BLaER1 (cell line): ENCODE data around the gene OR10X1.

Experiments used
- H3K27ac ChIP-seq: shearing (Covaris generic); formaldehyde crosslinking; 2 replicates; pipeline ENCODE4 v1.8.1; 2022
- H3K27me3 ChIP-seq: shearing (Covaris generic); formaldehyde crosslinking; 2 replicates; pipeline ENCODE4 v1.8.1; 2022
- H3K36me3 ChIP-seq: shearing (Covaris generic); formaldehyde crosslinking; 2 replicates; pipeline ENCODE4 v1.8.1; 2022
- H3K4me1 ChIP-seq: shearing (Covaris generic); formaldehyde crosslinking; 2 replicates; pipeline ENCODE4 v1.8.1; 2022
- H3K4me2 ChIP-seq: shearing (Covaris generic); formaldehyde crosslinking; 2 replicates; pipeline ENCODE4 v1.8.1; 2022
- H3K4me3 ChIP-seq: shearing (Covaris generic); formaldehyde crosslinking; 2 replicates; pipeline ENCODE4 v1.8.1; 2022
- H3K9ac ChIP-seq: shearing (Covaris generic); formaldehyde crosslinking; 2 replicates; pipeline ENCODE4 v1.8.1; 2022
- H3K9me3 ChIP-seq: shearing (Covaris generic); formaldehyde crosslinking; 2 replicates; pipeline ENCODE4 v1.8.1; 2022
- H4K20me1 ChIP-seq: shearing (Covaris generic); formaldehyde crosslinking; 2 replicates; pipeline ENCODE4 v1.8.1; 2022
- Cebpa-rat ChIP-seq: shearing (Covaris generic); IDR thresholded peaks from 2 replicates; pipeline ENCODE4 v1.8.1; 2022

Gene OR10X1

GRCh38 chr1:158564608-158565007 is 15.1 kb downstream of the OR10X1 start:
- Histone ChIP-seq H3K4me2 (peak overlapping the region; percentile 64), H3K4me1 (peaks cover 18% of the 10 kb centered on the region), H3K9ac (peak overlapping the region; percentile 33; the same call in 1 of the 2 replicates), H3K36me3 (no peaks in the 10 kb centered on the region), H4K20me1 (no peaks in the 10 kb centered on the region), H3K4me3 (no peak overlapping the region), H3K9me3 (0 out of 2 replicates have a peak, but pooled peaks cover 3% of the 10 kb centered on the region), H3K27ac (peak overlapping the region; percentile 85), H3K27me3 (no peaks in the 10 kb centered on the region)
- no peak for TF ChIP-seq Cebpa-rat

DNA sequence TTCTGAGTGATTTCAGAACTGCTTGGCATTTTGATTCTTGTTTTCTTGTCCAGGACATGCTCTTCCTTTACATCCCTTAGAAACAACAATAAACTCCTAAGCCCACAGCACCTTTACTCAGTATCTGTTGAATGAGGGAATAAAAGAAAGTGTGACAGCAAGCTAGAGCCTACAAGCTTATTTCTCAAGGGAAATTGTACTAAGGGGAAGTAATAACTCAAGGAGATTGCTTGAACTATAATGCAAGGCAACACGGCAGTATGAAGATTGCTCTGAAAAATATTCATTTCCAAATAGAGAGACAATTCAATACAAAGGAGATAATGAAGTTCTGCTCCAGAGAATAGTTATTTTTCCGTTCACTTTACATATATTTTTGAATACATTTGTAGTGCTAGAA is 15.8 kb downstream of the OR10X1 start:
- no peaks in the 10 kb centered on the region for H4K20me1 ChIP-seq
- no peak overlapping the region for H3K4me3 ChIP-seq
- H3K9ac ChIP-seq = no peak overlapping the region
- no peaks in the 10 kb centered on the region for H3K36me3 ChIP-seq
- H3K9me3 ChIP-seq = 0 out of 2 replicates have a peak, but pooled peaks cover 3% of the 10 kb centered on the region
- H3K27ac ChIP-seq = peak overlapping the region; percentile 85
- H3K4me1 ChIP-seq = peaks cover 18% of the 10 kb centered on the region
- H3K27me3 ChIP-seq = no peaks in the 10 kb centered on the region
- TF ChIP-seq Cebpa-rat = no peak
- peak overlapping the region; percentile 64 for H3K4me2 ChIP-seq

DNA sequence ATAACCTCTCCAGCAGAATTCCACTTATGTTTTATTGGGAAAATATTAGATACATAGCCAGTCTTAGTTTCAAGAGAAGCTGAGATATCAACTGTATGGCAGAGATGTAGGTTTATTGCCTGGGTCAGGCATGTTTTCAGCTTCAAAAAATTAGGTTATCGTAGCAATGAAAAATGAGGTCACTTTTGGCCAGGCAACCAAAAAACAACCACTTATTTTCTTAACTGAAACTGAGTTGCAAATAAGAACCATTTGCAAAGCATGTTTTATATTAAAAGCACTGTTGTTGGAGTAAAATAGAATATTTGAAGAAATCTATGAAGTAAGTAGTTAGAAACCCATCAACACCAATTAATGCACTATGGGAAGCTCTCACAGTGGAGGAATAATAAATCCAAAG is 20.0 kb downstream of the OR10X1 start:
- H4K20me1 ChIP-seq = no peaks in the 10 kb centered on the region
- no peaks in the 10 kb centered on the region for H3K36me3 ChIP-seq
- H3K27me3 ChIP-seq = no peaks in the 10 kb centered on the region
- H3K9me3 ChIP-seq = 0 out of 2 replicates have a peak, but pooled peaks cover 3% of the 10 kb centered on the region
- no peak overlapping the region for H3K4me3 ChIP-seq
- H3K9ac ChIP-seq = no peak overlapping the region
- TF ChIP-seq Cebpa-rat = no peak
- H3K27ac ChIP-seq = no peak overlapping the region
- peaks cover 14% of the 10 kb centered on the region for H3K4me1 ChIP-seq
- no peak overlapping the region for H3K4me2 ChIP-seq

DNA sequence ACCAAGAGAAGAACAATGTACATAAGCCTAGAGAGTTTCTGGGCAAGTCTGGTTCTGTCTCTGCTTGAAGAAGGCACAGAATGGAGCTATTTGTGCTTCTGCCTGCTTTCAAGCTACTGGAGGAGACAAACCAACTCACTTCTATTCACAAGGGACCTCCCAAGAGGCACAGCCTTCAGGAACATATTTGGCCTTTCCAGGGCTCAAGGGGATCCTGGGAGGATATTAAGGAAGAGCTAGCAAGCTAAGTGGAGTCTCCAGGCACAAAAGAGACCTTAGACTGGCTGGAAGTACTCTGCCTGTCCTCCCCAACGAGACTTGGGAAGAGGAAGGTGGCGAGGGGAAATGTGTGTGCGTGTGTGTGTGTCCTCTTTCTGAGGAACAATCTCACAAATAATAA is 25.3 kb downstream of the OR10X1 start, which contains the start of gene OR6Y1:
TSS of gene OR6Y1 (minus strand) at position 54 of the 400 bp plus-strand sequence. CDS start 6,300 bp downstream, outside the sequence.
- Histone ChIP-seq H3K36me3 (no peaks in the 10 kb centered on the region), H3K4me3 (no peak within 1 kb of the TSS), H3K4me2 (no peak within 1 kb of the TSS), H3K9me3 (no peaks in the 10 kb centered on the region), H3K9ac (no peak within 1 kb of the TSS), H4K20me1 (no peaks in the 10 kb centered on the region), H3K4me1 (no peaks in the 10 kb centered on the region), H3K27me3 (no peaks in the 10 kb centered on the region), H3K27ac (no peak within 1 kb of the TSS)
- no peak for TF ChIP-seq Cebpa-rat

DNA sequence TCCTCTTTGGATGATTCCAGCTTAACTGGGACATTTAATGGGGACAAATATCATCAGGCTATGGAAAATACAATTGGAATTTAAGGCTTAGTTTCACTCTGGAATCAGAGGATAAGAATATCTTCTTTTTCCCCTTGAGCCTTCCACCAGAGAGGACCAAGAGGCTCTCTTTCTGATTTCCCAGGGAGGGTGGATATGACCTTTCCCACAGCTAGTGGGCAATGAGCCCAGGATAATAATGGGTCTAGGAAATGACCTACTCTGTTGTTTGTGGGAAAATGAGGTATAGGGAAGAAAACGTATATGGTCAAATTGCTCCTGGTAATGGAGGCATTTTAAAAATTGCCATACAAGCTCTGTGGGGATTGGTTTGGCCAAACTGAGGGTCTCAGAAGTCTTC is 27.4 kb downstream of the OR10X1 start:
- H3K27ac ChIP-seq = no peak overlapping the region
- no peak overlapping the region for H3K4me2 ChIP-seq
- no peaks in the 10 kb centered on the region for H3K9me3 ChIP-seq
- TF ChIP-seq Cebpa-rat = no peak
- no peaks in the 10 kb centered on the region for H3K36me3 ChIP-seq
- no peak overlapping the region for H3K9ac ChIP-seq
- H3K4me3 ChIP-seq = no peak overlapping the region
- H4K20me1 ChIP-seq = no peaks in the 10 kb centered on the region
- H3K27me3 ChIP-seq = no peaks in the 10 kb centered on the region
- H3K4me1 ChIP-seq = no peaks in the 10 kb centered on the region

GRCh38 chr1:158547533-158547932 is 32.2 kb downstream of the OR10X1 start:
- Histone ChIP-seq H4K20me1 (no peaks in the 10 kb centered on the region), H3K4me3 (no peak overlapping the region)
- no peak for TF ChIP-seq Cebpa-rat

DNA sequence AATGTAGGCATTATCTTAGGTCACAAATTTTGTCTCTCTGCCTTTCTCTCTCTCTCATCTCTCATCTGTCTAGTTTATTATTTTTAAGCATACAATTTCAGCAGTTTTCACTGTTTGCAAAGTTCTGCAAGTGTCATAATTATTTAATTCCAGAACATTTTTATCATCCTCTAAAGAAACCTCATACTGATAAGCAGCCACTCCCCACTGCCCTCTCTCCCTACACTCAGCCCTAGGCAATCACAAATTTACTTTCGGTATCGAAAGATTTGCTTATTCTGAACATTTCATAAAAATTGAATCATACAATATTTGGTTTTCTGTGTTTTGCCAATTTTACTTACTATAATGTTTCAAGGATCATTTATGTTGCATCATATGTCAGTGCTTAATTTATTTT is 42.1 kb downstream of the OR10X1 start:
- H3K27me3 ChIP-seq = no peaks in the 10 kb centered on the region
- H3K4me1 ChIP-seq = no peaks in the 10 kb centered on the region
- no peaks in the 10 kb centered on the region for H3K36me3 ChIP-seq
- H3K9me3 ChIP-seq = no peaks in the 10 kb centered on the region
- H3K4me3 ChIP-seq = no peak overlapping the region
- H3K27ac ChIP-seq = no peak overlapping the region
- no peak overlapping the region for H3K9ac ChIP-seq
- TF ChIP-seq Cebpa-rat = no peak
- H3K4me2 ChIP-seq = no peak overlapping the region
- H4K20me1 ChIP-seq = no peaks in the 10 kb centered on the region

More at GRCh38 chr1:158547533-158547932, 32.2 kb downstream of the OR10X1 start:
- H3K27me3 ChIP-seq = no peaks in the 10 kb centered on the region
- H3K27ac ChIP-seq = no peak overlapping the region
- no peak overlapping the region for H3K9ac ChIP-seq
- no peaks in the 10 kb centered on the region for H3K4me1 ChIP-seq
- no peaks in the 10 kb centered on the region for H3K9me3 ChIP-seq
- no peak overlapping the region for H3K4me2 ChIP-seq
- no peaks in the 10 kb centered on the region for H3K36me3 ChIP-seq

DNA sequence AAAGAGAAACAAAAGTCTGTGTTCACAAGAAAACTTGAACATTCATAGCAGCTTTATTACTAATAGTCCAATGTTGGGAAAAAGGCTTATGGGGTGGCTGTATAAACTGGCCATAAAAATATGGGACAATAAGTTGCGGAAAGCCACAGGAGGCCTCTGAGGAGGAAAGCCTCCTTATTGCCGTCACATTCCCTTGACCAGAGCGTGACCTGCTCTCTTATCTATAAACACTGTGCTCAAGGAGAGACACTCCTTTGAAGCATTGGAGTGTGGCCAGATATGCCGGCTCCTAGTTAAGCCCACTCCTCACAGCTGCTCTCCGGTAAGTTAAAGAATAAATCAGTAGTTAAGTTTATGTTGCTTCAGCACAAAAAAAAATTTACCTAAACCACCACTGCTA is 45.2 kb downstream of the OR10X1 start:
- H3K9me3 ChIP-seq = no peaks in the 10 kb centered on the region
- no peaks in the 10 kb centered on the region for H3K27me3 ChIP-seq
- no peaks in the 10 kb centered on the region for H3K4me1 ChIP-seq
- no peak overlapping the region for H3K4me2 ChIP-seq
- H3K36me3 ChIP-seq = no peaks in the 10 kb centered on the region
- no peak overlapping the region for H3K9ac ChIP-seq
- no peaks in the 10 kb centered on the region for H4K20me1 ChIP-seq
- TF ChIP-seq Cebpa-rat = no peak
- H3K4me3 ChIP-seq = no peak overlapping the region
- no peak overlapping the region for H3K27ac ChIP-seq
